Measurements from ENCODE around the gene GBE1. TPM values are rescaled to one million over a fixed set of nuclear protein-coding genes. Genes with fewer than 3 reads are reported as not detected.

GBE1 gene
- total and polyA plus RNA-seq, 10 of the 15 experiments (the other 5 are each of a cell fraction or from before 2014, with no cell fraction given), result 21.4 to 62.2 (median 41.5) TPM

DNA sequence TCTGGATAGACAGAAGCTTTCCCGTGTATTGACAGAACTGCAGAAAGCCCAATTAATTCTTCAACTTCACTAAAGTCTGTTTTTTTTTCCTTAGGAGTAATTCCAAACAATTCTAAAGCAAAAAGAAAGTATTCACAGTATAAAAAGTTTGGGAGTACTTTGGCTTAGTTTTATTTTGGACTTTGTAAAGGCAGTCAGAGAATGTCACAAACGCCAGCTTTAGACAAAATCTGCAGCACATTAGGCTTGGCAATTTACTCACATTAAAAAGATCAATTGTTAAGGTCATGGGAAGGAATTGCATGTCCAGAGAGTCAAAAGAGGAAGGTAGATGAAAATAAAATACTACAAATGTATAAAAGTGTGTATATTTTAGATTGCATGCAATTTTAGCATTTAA lies 47.5 kb upstream of the GBE1 start:
- Histone ChIP-seq H3K9me3 (replicated peaks; ENCODE audit: control insufficient read depth, insufficient read depth, low read length) (no peaks in the 10 kb centered on the region; the same call in 1 of the 3 replicates), H2AFZ (ENCODE audit: control insufficient read depth, low read depth, low read length) (no peak overlapping the region), H3K27ac (ENCODE audit: control insufficient read depth, insufficient read depth) (no peak overlapping the region), H4K20me1 (ENCODE audit: control insufficient read depth, insufficient read depth) (no peaks in the 10 kb centered on the region), H3K27me3 (replicated peaks in 1 of 2; ENCODE audit: control insufficient read depth in 2 of 2, insufficient read depth in 2 of 2, low read length in 1 of 2) (no peaks in the 10 kb centered on the region), H3K79me2 (ENCODE audit: control insufficient read depth, insufficient read depth, low read length) (no peaks in the 10 kb centered on the region), H3K4me3 (no peak overlapping the region), H3K4me2 (ENCODE audit: control insufficient read depth, insufficient read depth) (no peak overlapping the region), H3K36me3 (ENCODE audit: control insufficient read depth in 2 of 2, insufficient read depth in 2 of 2, low read length in 1 of 2) (no peaks in the 10 kb centered on the region), H3K9ac (ENCODE audit: control insufficient read depth, insufficient read depth, low read length) (no peak overlapping the region), H3K4me1 (ENCODE audit: control insufficient read depth, insufficient read depth, low read length) (no peaks in the 10 kb centered on the region)
- POLR2A ChIA-PET, result no interaction called here
- no peak for FAIRE-seq
- no peak for ATAC-seq
- 69% methylated on average over 2 of the region's 2 CpGs for WGBS (ENCODE audit: insufficient coverage, insufficient replicate concordance, low lambda C conversion rate, missing lambda C conversion rate)
- SMC1A ChIA-PET (ENCODE audit: uncharacterized antibody, unreplicated experiment), result no interaction called here
- in situ Hi-C loops (cut with MboI) (no loop called here), intact Hi-C loops (cut with micrococcal nuclease; ENCODE audit: unreplicated experiment) (no loop called here)
- CTCF ChIA-PET, result no interaction called here
- no peak for DNase-seq (ENCODE audit: low read depth, low spot score)
- TF ChIP-seq SREBF1 (IDR thresholded peaks at IDR 0.05; ENCODE audit: low read length) (no peak), NRF1 (conservative IDR thresholded peaks at IDR 0.05; ENCODE audit: low read depth, low read length) (no peak), YBX1 (IDR thresholded peaks at IDR 0.05) (no peak), BCL11A (IDR thresholded peaks at IDR 0.05; ENCODE audit: low read depth, low read length) (no peak), PML (IDR thresholded peaks at IDR 0.05; ENCODE audit: low read length) (no peak), CHD4 (IDR thresholded peaks at IDR 0.05) (no peak), RAD51 (IDR thresholded peaks at IDR 0.05) (no peak), EZH2 (IDR thresholded peaks at IDR 0.05; ENCODE audit: borderline replicate concordance, control insufficient read depth, low read depth, low read length) (no peak), RFX5 (IDR thresholded peaks at IDR 0.05; ENCODE audit: low read depth, low read length) (no peak), GATAD2B (conservative IDR thresholded peaks at IDR 0.05; ENCODE audit: low read depth) (no peak), POLR2A (IDR thresholded peaks at IDR 0.05; ENCODE audit: low read depth, low read length) (no peak), RB1 (IDR thresholded peaks at IDR 0.05; ENCODE audit: borderline replicate concordance) (no peak), MEF2A (IDR thresholded peaks at IDR 0.05; ENCODE audit: insufficient read depth, low read depth, low read length) (no peak), SIN3A (IDR thresholded peaks at IDR 0.05; ENCODE audit: low read depth, low read length) (no peak), TAF1 (IDR thresholded peaks at IDR 0.05; ENCODE audit: borderline replicate concordance, low read depth, low read length) (no peak), NBN (IDR thresholded peaks at IDR 0.05) (no peak), BCLAF1 (IDR thresholded peaks at IDR 0.05) (no peak)
- BruUV-seq (replicated peaks), result no TSS peak
- RAD21 ChIA-PET (ENCODE audit: unreplicated experiment), result no interaction called here
